WERI-Rb-1 (cell line): ENCODE data around the gene SGIP1.

Source experiments
- DNase-seq: peaks from one replicate; pipeline ENCODE4 v3.0.0-alpha.2; 2020
- H3K27ac ChIP-seq: fragments of 250-450 bp; sonication (Bioruptor Pico); 2 replicates; pipeline ENCODE4 v1.5.1; 2020; ENCODE audit warnings: mild to moderate bottlenecking, moderate library complexity
- H3K27me3 ChIP-seq: fragments of 250-450 bp; sonication (Bioruptor Pico); 2 replicates; pipeline ENCODE4 v1.5.1; 2021; ENCODE audit warnings: mild to moderate bottlenecking, low read depth, moderate library complexity; ENCODE audit not compliant: insufficient read depth, severe bottlenecking
- H3K36me3 ChIP-seq: fragments of 250-450 bp; sonication (Bioruptor Pico); 2 replicates; pipeline ENCODE4 v1.5.1; 2020; ENCODE audit warnings: mild to moderate bottlenecking, moderate library complexity
- H3K4me3 ChIP-seq: 2 replicates; pipeline ENCODE4 v1.5.1; 2011; ENCODE audit warnings: low read depth, mild to moderate bottlenecking, control low read depth, low read length
- H3K9me3 ChIP-seq: fragments of 250-450 bp; sonication (Bioruptor Pico); 2 replicates; pipeline ENCODE4 v1.5.1; 2021; ENCODE audit warnings: mild to moderate bottlenecking, moderate library complexity; ENCODE audit not compliant: severe bottlenecking
- CTCF ChIP-seq: IDR thresholded peaks from 2 replicates; pipeline ENCODE4 v1.5.1; 2011; ENCODE audit warnings: low read depth, mild to moderate bottlenecking, control low read depth, inconsistent platforms, low read length

Gene SGIP1

GRCh38 chr1:66571789-66572188 is 37.8 kb downstream of the SGIP1 start:
- no peak for TF ChIP-seq CTCF
- H3K36me3 ChIP-seq, result no peaks in the 10 kb centered on the region
- no peak overlapping the region for H3K4me3 ChIP-seq
- H3K27me3 ChIP-seq, result no peaks in the 10 kb centered on the region
- DNase-seq, result no peak
- H3K27ac ChIP-seq, result no peak overlapping the region
- peaks cover 3% of the 10 kb centered on the region for H3K9me3 ChIP-seq

- H3K27me3 ChIP-seq, result no peaks in the 10 kb centered on the region
- H3K4me3 ChIP-seq, result no peak overlapping the region
- TF ChIP-seq CTCF, result no peak
- DNase-seq, result no peak
- no peaks in the 10 kb centered on the region for H3K36me3 ChIP-seq
- peak overlapping the region; percentile 52; the same call in 1 of the 2 replicates for H3K27ac ChIP-seq
- no peaks in the 10 kb centered on the region for H3K9me3 ChIP-seq
These were observed 41.8 kb downstream of the SGIP1 start for GRCh38 chr1:66575739-66576138.

- H3K27ac ChIP-seq, result peak overlapping the region; percentile 53
- no peak overlapping the region for H3K4me3 ChIP-seq
- no peaks in the 10 kb centered on the region for H3K9me3 ChIP-seq
- DNase-seq, result peak; percentile 65
- no peaks in the 10 kb centered on the region for H3K27me3 ChIP-seq
- TF ChIP-seq CTCF, result no peak
- no peaks in the 10 kb centered on the region for H3K36me3 ChIP-seq
These were observed 42.7 kb downstream of the SGIP1 start for GRCh38 chr1:66576645-66577044.

- TF ChIP-seq CTCF, result no peak
- DNase-seq, result no peak
- Histone ChIP-seq H3K27ac (no peak overlapping the region), H3K9me3 (no peaks in the 10 kb centered on the region), H3K36me3 (no peaks in the 10 kb centered on the region), H3K27me3 (no peaks in the 10 kb centered on the region), H3K4me3 (no peak overlapping the region)
These were observed 44.9 kb downstream of the SGIP1 start for GRCh38 chr1:66578841-66579240.

GRCh38 chr1:66580081-66580480 is 46.1 kb downstream of the SGIP1 start:
- TF ChIP-seq CTCF, result no peak
- Histone ChIP-seq H3K9me3 (no peaks in the 10 kb centered on the region), H3K27ac (no peak overlapping the region), H3K4me3 (no peak overlapping the region), H3K27me3 (no peaks in the 10 kb centered on the region), H3K36me3 (no peaks in the 10 kb centered on the region)
- DNase-seq, result no peak

GRCh38 chr1:66583021-66583420 is 49.1 kb downstream of the SGIP1 start:
- Histone ChIP-seq H3K9me3 (no peaks in the 10 kb centered on the region), H3K4me3 (no peak overlapping the region), H3K27me3 (no peaks in the 10 kb centered on the region), H3K36me3 (no peaks in the 10 kb centered on the region), H3K27ac (no peak overlapping the region)
- no peak for DNase-seq
- TF ChIP-seq CTCF, result no peak
